ENCODE results near the gene ZKSCAN2. TPM values are rescaled to one million over a fixed set of nuclear protein-coding genes. Genes with fewer than 3 reads are reported as not detected.

Gene ZKSCAN2
- total RNA-seq, 2 experiments from 2014 or later, result 4.7 to 5.0 TPM

Other genes with a start within 250 kb of the ZKSCAN2 start
- gene ARHGAP17, start 242.5 kb downstream of the ZKSCAN2 start, total RNA-seq, result 10 to 100 TPM; 72.4 to 73.2 TPM
- gene LCMT1, start 146.1 kb downstream of the ZKSCAN2 start, total RNA-seq, result 10 to 100 TPM; 38.1 to 40.0 TPM
- not detected for gene AQP8, start 40.9 kb downstream of the ZKSCAN2 start, total RNA-seq

Data from activated CD4-positive, alpha-beta T cell treated with anti-CD3 and anti-CD28 coated beads, Interleukin-2, amount 10 ng/mL, durations not matched to agents 7 days and 5 days (primary cell).